RWPE2 (cell line): ENCODE measurements around the gene NR5A2.

ENCODE experiments used
- ATAC-seq: fragments of 200-7000 bp; cut with Tn5 transposase; 3 replicates; pipeline ENCODE4 v1.9.1; 2021; ENCODE audit warnings: low read depth
- DNase-seq: peaks from one replicate; pipeline ENCODE4 v3.0.0-alpha.2; 2020; ENCODE audit warnings: low spot score
- H3K27ac ChIP-seq: fragments of 450-650 bp; 2 replicates; pipeline ENCODE4 v1.5.1; 2017; ENCODE audit warnings: mild to moderate bottlenecking; ENCODE audit not compliant: poor library complexity, severe bottlenecking
- H3K27me3 ChIP-seq: fragments of 250-450 bp; sonication (Bioruptor Pico); 2 replicates; pipeline ENCODE4 v1.5.1; 2021; ENCODE audit warnings: mild to moderate bottlenecking, moderate library complexity; ENCODE audit not compliant: insufficient read depth, poor library complexity, severe bottlenecking
- H3K36me3 ChIP-seq: fragments of 250-450 bp; sonication (Bioruptor Pico); 2 replicates; pipeline ENCODE4 v1.5.1; 2020; ENCODE audit warnings: low read depth, mild to moderate bottlenecking, moderate library complexity
- H3K4me1 ChIP-seq: fragments of 250-450 bp; sonication (Bioruptor Pico); 2 replicates; pipeline ENCODE4 v1.5.1; 2021; ENCODE audit warnings: mild to moderate bottlenecking, moderate library complexity; ENCODE audit not compliant: insufficient read depth, poor library complexity, severe bottlenecking
- H3K4me3 ChIP-seq: fragments of 250-450 bp; sonication (Bioruptor Pico); 2 replicates; pipeline ENCODE4 v1.5.1; 2021; ENCODE audit warnings: mild to moderate bottlenecking, moderate library complexity; ENCODE audit not compliant: severe bottlenecking
- H3K9me3 ChIP-seq: fragments of 250-450 bp; sonication (Bioruptor Pico); 2 replicates; pipeline ENCODE4 v1.5.1; 2021; ENCODE audit warnings: mild to moderate bottlenecking, moderate library complexity; ENCODE audit not compliant: severe bottlenecking
- CTCF ChIP-seq: fragments of 450-650 bp; IDR thresholded peaks from one replicate; pipeline ENCODE4 v1.5.1; 2017; ENCODE audit warnings: mild to moderate bottlenecking, moderate library complexity; ENCODE audit not compliant: poor library complexity, severe bottlenecking

Gene NR5A2

GRCh38 chr1:200046115-200046514 lies 18.6 kb downstream of the NR5A2 start:
- no peak for TF ChIP-seq CTCF
- Histone ChIP-seq H3K27ac (no peak overlapping the region), H3K27me3 (peaks cover 4% of the 10 kb centered on the region), H3K36me3 (no peaks in the 10 kb centered on the region), H3K9me3 (no peaks in the 10 kb centered on the region), H3K4me3 (no peak overlapping the region), H3K4me1 (peaks cover 3% of the 10 kb centered on the region)
- ATAC-seq, result no peak
- no peak for DNase-seq

GRCh38 chr1:200048244-200048643 lies 20.7 kb downstream of the NR5A2 start:
- TF ChIP-seq CTCF, result no peak
- H3K36me3 ChIP-seq, result no peaks in the 10 kb centered on the region
- peaks cover under 1% of the 10 kb centered on the region for H3K4me1 ChIP-seq
- DNase-seq (no peak), ATAC-seq (no peak)
- H3K27ac ChIP-seq, result no peak overlapping the region
- H3K27me3 ChIP-seq, result no peaks in the 10 kb centered on the region
- no peaks in the 10 kb centered on the region for H3K9me3 ChIP-seq
- no peak overlapping the region for H3K4me3 ChIP-seq

GRCh38 chr1:200049810-200050209 lies 22.3 kb downstream of the NR5A2 start:
- DNase-seq (no peak), ATAC-seq (no peak)
- Histone ChIP-seq H3K27me3 (no peaks in the 10 kb centered on the region), H3K27ac (no peak overlapping the region), H3K9me3 (no peaks in the 10 kb centered on the region), H3K4me3 (no peak overlapping the region), H3K36me3 (no peaks in the 10 kb centered on the region), H3K4me1 (no peaks in the 10 kb centered on the region)
- no peak for TF ChIP-seq CTCF

- Histone ChIP-seq H3K9me3 (no peaks in the 10 kb centered on the region), H3K4me3 (no peak overlapping the region), H3K27ac (no peak overlapping the region), H3K4me1 (no peaks in the 10 kb centered on the region), H3K27me3 (no peaks in the 10 kb centered on the region), H3K36me3 (no peaks in the 10 kb centered on the region)
- TF ChIP-seq CTCF, result no peak
- DNase-seq, result no peak
- no peak for ATAC-seq
Measured at GRCh38 chr1:200051620-200052019, 24.1 kb downstream of the NR5A2 start.

- no peak for ATAC-seq
- no peaks in the 10 kb centered on the region for H3K36me3 ChIP-seq
- TF ChIP-seq CTCF, result no peak
- DNase-seq, result no peak
- no peaks in the 10 kb centered on the region for H3K9me3 ChIP-seq
- no peak overlapping the region for H3K27ac ChIP-seq
- H3K4me3 ChIP-seq, result no peak overlapping the region
- H3K4me1 ChIP-seq, result no peaks in the 10 kb centered on the region
- no peaks in the 10 kb centered on the region for H3K27me3 ChIP-seq
Measured at GRCh38 chr1:200053091-200053490, 25.6 kb downstream of the NR5A2 start.
